ENCODE measurements around the gene FAM89A.
A peak's percentile ranks its signal among the peaks of the same experiment; 100 is the strongest.
"Not testable (repeated sequence)": the region's sequence is repeated elsewhere in the genome, so short reads cannot be mapped to it uniquely, and the experiment has no call there.

FAM89A gene

DNA sequence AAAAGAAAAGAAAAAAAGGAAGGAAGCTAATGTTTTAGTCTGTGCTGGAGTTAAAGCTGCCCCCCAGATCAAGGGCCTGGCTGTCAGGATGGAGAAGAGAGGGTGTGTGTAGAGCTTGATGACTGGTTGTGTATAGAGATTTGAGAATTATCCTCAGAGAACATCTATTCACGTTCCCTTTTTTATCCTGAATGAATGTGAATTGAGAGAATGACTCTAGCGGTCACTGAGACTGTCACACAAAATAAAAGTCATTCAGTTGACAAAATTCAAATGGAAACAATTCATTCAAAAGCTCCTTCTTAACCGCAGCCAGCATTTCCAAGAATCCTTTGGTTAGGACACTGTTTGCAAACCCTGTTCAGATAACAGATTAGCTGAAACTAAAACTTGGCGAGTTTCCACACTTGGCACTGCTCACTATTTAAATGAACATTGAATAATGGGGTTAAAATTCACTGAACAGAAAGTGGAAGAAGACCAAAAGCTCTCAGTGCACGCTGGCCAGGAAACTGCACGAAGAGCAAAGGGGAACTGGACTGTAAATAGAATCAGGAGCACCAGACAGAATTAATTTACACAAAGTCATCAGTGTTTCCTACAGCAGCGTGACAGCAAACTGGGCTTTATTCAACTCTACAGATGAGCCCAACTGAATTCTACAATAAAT is 13.6 kb upstream of the FAM89A start:
- DNase-seq, result peak; percentile 82

DNA sequence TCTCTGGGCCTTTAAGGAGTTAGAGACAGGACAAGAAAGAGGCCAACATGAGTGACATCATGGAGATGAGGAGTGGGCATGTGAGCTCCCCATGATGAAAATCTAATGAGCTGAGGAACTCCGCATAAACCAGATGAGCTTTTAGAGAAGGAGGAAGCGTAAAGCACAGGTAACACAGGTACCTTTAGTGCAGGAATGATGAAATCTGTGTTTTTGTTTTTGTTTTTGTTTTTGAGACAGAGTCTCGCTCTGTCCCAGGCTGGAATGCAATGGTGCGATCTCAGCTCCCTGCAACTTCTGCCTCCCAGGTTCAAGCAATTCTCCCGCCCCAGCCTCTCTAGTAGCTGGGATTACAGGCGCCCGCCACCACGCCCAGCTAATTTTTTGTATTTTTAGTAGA is 12.7 kb upstream of the FAM89A start:
- no peak for DNase-seq

DNA sequence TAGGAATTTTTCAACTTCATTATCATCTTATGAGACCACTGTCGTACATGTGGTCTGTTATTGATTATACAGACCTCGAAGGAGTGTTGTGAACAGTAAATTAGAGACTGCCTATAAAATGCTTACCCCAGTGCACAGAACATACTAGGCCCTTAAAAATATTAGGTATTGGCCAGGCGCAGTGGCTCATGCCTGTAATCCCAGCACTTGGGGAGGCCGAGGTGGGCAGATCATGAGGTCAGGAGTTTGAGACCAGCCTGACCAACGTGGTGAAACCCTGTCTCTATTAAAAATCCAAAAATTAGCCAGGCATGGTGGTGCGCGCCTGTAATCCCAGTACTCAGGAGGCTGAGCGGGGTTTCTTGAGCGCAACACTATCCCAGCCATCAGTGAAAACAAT is 10.9 kb upstream of the FAM89A start:
- DNase-seq, result not testable (repeated sequence)

DNA sequence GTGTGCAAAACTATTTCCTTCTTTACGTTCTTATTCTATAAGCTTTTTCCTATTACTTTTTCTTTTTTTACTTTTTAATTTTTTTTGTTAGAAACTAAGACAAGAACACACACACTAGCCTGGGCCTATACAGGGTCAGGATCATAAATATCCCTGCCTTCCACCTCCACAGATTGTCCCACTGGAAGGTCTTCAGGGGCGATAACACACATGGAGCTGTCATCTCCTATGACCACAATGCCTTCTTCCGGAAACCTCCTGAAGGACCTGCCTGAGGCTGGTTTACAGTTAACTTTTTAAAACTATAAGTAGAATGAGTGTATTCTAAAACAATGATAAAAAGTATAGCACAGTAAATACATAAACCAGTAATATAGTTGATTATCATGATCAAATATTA is 10.3 kb upstream of the FAM89A start:
- no peak for DNase-seq

DNA sequence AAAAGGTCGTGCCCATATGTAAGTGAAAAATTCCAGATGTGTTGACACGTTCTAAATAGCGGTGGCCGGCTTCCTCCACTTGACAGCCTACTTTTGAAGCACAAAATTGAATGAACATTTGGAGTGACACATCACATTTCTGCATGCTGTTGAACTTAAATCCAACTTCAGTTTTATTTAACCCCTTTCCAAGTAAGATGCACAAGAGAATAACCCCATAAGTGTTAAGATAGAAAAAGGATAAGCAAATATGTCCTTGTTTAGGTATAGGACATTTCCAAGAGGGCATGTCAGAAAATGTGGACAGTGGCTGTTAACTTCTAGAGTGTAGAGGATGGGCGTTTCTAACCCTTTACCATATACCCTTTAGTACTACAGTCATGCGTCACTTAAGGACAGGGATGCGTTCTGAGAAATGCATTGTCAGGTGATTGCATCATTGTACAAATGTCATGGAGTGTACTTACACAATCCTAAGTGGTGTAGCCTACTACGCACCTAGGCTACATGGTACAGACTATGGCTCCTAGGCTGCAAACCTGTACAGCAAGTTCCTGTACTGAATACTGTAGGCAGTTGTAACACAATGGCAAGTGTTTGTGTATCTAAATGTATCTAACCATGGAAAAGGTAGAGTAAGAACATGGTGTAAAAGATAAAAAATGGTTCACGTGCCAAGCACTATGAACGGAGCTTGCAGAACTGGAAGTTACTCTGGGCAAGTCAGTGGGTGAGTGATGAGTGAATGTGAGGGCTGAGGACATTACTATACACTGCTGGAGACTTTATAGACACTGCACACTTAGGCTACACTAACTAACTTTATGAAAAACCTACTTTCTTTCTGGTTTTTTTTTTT is 9.3 kb upstream of the FAM89A start:
- DNase-seq, result no peak

DNA sequence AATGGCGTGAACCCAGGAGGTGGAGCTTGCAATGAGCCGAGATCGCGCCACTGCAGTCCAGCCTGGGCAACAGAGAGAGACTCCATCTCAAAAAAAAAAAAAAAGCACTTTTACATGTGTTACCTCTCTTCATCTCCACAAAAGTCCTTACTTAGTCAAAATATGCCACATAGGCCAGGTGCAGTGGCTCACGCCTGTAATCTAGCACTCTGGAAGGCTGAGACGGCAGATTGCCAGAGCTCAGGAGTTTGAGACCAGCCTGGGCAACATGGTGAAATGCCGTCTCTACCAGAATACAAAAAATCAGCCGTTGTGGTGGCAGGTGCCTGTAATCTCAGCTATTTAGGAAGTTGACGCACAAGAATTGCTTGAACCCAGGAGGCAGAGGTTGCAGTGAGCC is 8.4 kb upstream of the FAM89A start:
- not testable (repeated sequence) for DNase-seq

DNA sequence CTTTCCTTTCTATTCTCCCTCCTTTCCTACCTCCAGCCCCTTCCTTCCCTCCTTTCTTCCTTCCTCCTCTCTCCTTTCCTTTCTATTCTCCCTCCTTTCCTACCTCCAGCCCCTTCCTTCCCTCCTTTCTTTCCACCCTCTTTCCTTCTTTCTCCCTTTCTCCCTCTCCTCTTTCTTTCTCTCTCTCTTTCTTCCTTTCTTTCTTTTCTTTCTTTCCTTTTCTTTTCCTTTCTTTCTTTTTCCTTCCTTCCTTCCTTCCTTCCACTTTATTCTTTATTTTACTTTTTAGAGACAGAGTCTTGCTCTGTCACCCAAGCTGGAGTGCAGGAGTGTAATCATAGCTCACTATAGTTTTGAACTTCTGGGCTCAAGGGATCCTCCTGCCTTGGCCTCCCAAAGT is 7.5 kb upstream of the FAM89A start:
- DNase-seq, result not testable (repeated sequence)

DNA sequence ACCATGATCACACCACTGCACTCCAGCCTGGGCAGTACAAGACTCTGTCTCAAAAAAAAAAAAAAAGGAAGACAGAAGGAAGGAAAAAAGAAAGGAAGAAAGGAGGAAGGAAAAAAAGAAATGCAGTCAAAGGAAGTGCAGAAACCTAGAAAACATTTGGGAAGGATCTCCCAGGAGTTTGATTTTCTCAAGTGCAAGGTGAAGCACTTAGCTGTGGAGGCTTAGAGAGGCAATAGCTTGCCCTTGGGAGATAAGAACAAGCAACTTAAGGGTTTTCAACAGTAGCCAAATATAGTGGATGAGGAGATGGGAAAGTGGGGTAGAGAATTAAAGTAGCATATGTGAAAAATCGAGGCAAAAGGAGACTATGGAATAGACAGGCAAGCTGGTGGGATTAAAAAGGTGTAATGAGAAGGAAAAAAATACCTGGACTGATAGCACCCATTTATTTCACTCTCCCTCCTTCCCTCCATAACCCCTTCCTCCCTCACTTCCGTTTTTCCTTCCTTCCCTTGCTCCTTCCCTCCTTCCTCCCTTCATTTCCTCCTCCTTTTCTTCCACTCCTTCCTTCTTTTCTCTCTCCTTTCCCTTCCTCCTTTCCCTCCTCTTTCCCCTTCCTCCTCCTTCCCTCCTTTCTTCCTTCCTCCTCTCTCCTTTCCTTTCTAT is 6.8 kb upstream of the FAM89A start:
- DNase-seq, result no peak

DNA sequence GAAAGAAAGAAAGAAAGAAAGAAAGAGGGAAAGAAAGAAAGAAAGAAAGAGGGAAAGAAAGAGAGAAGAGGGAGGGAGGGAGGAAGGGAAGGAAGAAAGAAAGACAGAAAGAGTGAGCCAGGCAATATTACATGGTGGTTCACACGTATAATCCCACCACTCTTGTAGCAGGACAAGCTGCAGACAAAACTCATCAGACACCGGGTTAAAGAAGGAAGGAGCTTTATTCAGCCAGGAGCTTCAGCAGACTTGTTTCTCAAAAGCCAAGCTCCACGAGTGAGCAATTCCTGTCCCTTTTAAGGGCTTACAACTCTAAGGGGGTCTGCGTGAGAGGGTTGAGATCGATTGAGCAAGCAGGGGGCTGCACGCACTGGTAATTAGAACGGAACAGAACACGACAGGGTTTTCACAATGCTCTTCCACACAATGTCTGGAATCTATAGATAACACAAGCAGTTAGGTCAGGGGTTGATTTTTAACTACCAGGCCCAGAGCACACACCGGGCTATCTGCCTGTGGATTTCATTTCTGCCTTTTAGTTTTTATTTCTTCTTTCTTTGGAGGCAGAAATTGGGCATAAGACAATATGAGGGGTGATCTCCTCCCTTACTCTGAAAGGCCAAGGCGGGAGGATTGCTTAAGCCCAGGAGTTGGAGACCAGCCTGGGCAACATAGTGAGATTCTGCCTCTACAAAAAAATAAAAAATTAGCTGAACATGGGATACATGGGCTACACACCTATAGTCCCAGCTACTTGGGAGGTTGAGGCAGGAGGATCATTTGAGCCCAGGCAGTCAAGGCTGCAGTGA is 6.1 kb upstream of the FAM89A start:
- not testable (repeated sequence) for DNase-seq

DNA sequence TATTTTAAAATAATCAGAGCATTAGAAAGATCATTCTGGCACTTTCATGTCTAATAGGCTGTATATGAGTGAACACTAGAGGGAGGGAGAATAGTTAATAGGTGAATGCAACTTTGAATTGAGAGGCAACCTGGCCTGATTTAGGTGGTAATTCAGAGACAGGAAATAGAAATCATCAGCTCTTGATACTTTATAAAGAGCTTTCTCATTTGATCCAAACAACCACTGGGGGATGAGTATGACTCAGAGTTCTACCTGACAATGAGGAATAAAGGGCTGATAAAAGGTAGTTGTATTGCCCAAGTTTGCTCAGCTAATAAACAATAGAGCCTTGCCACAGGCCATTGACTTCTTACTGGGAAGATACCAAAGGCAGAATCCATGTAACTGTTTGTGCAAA is 5.2 kb upstream of the FAM89A start:
- no peak for DNase-seq

DNA sequence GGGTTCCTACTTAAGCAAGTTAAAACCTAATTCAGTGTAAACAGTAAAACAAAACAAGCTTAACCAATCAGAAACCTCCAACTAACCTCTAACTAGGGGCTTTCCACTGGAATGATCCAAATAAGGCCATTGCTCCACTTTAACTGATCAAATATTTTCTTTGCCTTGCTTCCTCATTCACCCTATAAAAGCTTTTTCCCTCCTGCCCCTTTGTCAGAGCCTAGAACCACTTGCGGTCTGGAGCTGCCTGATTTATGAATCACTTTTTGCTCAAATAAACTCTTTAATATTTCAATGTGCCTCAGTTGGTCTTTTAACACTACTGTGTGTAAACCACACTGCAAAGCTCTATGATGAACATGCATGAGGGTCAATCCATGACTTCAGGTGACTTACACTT is 4.5 kb upstream of the FAM89A start:
- DNase-seq, result no peak

DNA sequence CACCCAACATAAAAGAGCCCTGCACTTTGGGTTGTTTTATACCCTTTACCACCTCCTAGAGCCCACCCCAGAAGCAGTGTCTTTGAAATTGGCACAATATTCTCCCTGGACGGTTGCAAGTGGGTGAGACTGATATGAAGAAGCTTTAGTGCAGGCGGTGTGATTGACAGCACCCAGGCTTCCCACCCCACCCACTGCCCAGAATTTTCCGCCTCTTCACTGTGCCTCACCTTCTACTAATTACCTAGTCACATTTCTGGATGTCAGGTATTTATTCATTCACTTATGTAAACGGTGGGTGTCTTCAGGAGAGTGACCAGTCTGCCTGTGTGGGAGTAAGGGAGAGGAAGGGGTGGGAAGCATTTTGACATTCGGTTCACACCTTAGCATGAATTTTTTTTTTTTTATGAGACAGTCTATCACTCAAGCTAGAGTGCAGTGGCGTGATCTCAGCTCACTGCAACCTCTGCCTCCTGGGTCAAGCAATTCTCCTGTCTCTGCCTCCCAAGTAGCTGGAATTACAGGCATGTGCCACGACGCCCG is 1.7 kb upstream of the FAM89A start:
- DNase-seq, result no peak

DNA sequence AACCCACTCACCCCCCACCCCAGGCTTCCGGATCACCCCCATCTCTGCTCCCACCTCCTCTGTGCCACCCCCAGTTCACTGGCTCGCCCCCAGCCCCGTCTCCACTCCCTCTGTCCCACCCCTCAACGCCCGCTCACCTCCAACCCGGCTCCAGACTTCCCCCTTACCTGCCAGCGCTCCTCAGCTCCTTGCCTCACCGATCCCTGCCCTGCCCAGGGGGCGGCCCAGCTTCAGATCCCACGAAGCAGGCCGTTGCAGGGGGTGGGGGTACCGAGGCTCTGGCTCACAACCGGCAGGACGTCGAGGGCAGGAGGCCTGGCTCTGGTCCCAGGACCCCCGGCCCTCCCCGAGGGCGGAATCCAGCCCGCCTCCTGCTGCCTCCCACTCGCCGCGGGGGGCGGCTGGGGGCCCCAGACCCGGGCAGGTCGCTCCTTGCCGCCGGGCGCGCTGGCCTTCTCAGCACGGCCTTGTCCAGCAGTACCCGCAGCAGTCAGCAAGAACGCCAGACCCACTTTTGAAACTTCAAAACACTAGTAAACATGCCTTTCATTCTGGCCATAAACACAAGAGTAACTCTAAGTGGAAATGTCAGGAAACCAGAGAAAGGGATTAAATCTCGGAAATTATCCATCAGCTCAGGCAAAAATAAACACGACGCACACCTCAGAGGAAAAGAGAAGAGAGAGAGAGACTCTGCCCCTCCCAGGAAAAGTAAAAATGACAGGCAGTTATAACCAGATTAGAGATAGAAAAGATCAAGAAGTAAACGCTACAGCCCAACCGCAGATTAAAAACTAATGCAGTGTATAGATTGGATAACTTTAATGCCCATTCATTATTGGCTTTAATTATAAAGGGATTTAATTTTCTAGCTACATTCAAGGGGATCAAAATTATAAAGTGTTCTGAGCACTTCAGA is 1.0 kb upstream of the FAM89A start:
- DNase-seq, result no peak

DNA sequence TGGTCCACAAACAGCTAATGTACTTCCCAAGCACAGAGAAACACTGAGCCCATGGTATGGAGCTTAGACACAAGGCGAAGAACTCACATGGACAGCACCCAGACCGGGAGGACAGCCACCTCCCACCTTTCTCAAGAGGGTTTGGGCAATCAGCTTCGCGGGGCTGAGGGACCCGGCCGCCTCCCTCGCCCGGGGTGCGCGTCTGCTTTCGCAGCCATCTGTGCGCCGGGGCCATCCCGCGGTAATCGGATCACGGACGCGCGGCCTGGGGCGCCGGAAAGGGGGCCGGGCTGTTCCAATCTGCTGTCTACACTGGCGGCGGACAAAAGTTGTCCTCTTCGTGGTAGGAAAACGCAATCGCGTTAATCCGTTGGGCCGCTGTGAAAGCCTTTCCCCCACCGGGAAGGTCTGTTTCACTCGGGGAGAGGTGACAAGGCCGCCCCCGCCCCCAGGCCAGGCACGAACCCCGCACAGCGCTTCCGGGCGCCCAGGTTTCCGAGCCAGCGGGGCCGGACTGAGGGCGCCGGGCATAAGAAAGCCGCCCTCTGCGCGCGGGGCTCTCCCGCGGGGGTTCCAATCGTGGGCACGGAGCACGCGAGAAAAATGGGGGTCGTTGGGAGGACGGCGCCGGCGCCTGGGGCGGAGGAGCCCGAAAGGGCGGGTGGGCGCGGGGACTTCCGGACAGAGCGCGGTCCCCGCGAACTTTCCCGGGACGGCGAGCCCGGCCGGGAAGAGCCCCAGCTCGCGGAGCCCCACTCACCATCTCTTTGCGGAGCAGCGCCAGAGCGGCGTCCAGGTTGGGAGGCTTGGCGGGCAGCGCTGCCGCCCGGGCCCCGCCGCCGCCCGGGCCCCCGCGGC is 664 bp downstream of the FAM89A start:
- DNase-seq, result no peak

DNA sequence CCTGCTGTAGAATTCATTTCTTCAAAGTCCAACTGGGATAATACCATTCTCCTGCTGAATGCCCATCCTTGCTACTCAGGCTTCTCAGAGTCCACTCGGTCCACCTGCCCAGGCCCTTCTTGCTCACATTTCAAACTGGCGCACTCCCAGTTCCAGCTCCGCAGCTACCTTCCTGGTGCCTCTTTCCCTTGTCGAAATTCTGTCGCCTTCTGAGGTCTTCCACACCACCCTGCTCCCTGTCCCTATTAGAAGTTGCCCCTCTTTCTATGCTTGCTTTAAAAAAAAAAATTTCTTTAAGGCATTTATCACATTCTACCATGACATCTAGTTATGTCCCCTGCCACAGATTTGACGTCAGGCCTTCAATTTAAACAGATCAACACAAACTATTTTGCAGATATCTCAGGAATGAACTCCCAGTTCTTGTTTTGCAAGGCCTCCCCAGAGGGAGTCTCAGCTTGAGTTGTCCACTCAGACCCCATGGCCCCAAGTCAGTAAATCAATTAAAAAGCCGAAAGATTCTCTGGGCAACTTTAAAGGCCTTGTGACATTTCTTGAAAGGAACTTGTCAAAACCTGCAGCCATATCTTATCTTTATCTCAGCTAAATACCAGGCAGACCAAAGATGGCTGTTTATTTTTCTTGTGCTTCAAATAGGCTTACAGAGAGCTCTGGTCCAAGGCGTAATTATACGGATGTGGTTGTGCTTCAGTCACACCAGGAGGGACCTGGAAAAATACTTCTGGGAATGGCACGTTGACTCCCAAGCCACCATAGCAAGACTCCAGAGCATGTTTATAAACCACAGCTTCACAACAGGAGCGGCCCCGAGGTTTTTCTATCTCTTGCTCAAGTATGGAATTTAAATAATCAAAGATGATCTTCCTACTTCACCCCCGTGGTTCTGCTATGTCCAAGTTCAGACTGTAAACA is 2.2 kb downstream of the FAM89A start:
- no peak for DNase-seq

DNA sequence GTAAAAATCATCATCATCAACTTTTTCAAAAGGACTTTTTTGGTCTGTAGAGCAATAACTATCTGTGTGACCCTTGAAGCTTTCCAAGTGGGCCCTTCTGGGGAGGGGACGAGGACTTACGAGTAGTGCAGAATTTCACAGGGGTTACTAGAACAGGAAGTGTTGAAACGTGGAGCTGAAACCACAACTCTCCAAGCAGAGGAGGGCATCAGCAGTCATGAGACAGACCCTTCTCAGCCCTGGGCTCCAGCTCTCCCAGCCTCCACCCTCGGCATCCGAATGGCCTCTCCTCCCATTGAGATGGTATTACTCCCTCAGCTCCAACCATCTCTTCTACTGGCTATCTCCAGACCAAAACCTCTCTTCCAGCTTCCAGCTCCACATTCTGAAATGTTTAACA is 3.6 kb downstream of the FAM89A start:
- DNase-seq, result no peak

DNA sequence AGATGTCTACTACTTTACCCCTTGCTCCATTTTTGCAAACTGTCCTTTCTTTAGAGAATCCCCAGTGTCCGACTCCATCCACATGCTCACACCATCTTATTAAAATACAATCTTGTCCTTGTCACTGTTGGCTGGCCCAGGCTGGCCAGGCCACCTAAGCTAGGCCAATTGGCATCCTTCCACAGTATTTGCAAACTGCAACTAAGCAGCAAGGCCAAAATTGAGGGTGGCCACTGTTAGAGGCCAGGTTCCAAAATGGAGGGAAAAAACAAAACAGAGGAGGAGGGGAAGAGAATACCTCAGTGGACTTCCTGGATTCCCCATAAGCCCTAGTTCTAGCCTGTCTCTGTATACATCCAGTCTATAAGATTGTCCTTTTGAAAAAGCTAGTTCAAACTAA is 4.3 kb downstream of the FAM89A start:
- DNase-seq, result no peak

DNA sequence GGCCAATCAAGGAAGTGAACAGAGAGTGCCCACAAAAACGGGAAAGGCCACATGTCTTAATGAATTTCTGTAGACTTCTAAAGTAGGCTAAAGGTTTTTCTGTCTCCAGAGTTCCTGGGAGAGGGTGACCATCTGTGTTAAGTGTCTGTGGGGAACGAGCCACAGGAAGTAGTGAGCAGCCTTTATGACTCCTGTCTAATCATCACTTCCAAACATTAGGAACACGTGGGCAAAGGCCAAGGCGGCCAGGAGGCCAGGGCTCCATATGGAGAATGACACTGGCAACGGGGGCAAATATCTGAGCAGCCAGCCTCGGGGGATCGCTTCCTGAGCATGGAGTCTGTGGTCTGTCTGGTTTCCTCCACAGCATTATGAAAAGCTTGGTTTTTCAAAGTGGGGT is 7.1 kb downstream of the FAM89A start:
- DNase-seq, result no peak

DNA sequence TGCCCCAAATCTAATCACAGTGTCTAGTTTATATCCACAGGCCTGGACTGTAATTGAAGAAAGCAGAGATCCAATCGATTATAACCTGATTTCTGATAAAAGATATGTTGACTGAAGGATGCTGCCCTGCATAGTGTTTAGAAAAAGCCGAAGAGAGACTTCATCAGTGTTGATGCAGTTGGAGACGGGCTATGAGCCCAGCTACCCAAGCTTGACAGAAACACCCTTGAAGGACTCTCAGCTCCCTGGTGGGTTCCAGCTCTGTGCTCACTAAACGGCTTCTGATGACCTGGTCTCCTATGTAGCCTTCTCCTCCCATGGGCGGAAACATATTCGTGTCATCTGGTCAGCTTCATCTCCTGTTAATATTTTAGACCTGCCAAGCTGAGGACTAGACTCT is 10.2 kb downstream of the FAM89A start:
- DNase-seq, result no peak

DNA sequence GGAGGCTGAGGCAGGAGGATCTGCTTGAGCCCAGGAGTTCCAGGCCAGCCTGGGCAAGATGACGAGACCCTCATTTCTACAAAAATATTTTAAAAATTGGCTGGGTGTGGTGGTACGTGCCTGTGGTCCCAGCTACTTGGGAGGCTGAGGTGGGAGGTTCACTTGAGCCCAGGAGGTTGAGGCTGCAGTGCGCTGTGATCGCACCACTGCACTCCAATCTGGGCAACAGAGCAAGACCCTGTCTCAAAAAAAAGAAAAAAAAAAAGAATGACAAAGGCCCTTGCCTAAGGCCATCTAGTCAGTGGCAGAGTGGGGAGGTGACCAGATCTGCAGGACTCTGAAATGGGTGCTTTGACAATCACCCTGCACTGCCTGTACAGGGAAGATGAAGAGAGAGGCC is 10.8 kb downstream of the FAM89A start:
- DNase-seq, result not testable (repeated sequence)
